CD14-positive monocyte (primary cell): Measurements from ENCODE around the gene KRTAP10-1. TPM values are rescaled to one million over a fixed set of nuclear protein-coding genes. Genes with fewer than 3 reads are reported as not detected.

ENCODE experiments used
- DNase-seq, 3 donors: peaks; one replicate each; pipeline ENCODE4 v3.0.0-alpha.2; 2011 to 2022
- H2AFZ ChIP-seq: 2 replicates; pipeline ENCODE4 v1.6.0; 2012; ENCODE audit warnings: mild to moderate bottlenecking, low read depth, low read length, inconsistent platforms; ENCODE audit not compliant: insufficient read depth, poor library complexity, severe bottlenecking
- H3K27ac ChIP-seq, 2 donors: 1 replicate in 1 of 2; 2 replicates in 1 of 2; pipeline ENCODE4 v1.5.1; 2012 to 2013; ENCODE audit warnings: low read length in 2 of 2, control low read depth in 1 of 2, inconsistent platforms in 1 of 2, low read depth in 1 of 2, mild to moderate bottlenecking in 1 of 2
- H3K27me3 ChIP-seq, 2 donors: one replicate each; pipeline versions ENCODE4 v1.6.0 to v1.6.1; 2011 to 2013; ENCODE audit warnings: low read length in 2 of 2; ENCODE audit not compliant: control insufficient read depth in 2 of 2, insufficient read depth in 2 of 2
- H3K36me3 ChIP-seq, 2 donors: replicated peaks in 1 of 2; 1 replicate in 1 of 2; 2 replicates in 1 of 2; pipeline versions ENCODE4 v1.5.1 to v1.6.1; 2012 to 2013; ENCODE audit warnings: low read length in 2 of 2, control low read depth in 1 of 2, inconsistent platforms in 1 of 2, mild to moderate bottlenecking in 1 of 2; ENCODE audit not compliant: insufficient read depth in 2 of 2, control insufficient read depth in 1 of 2
- H3K4me1 ChIP-seq, 2 donors: 1 replicate in 1 of 2; 2 replicates in 1 of 2; pipeline versions ENCODE4 v1.5.1 to v1.6.1; 2012 to 2013; ENCODE audit warnings: low read length in 2 of 2, control low read depth in 1 of 2, inconsistent platforms in 1 of 2, mild to moderate bottlenecking in 1 of 2, moderate library complexity in 1 of 2; ENCODE audit not compliant: insufficient read depth in 2 of 2, control insufficient read depth in 1 of 2
- H3K4me2 ChIP-seq: replicated peaks from 2 replicates; pipeline ENCODE3; 2012; ENCODE audit warnings: low read length, moderate library complexity, mild to moderate bottlenecking; ENCODE audit not compliant: poor library complexity, severe bottlenecking; ENCODE audit errors: extremely low read depth
- H3K4me3 ChIP-seq, 3 experiments: fragments of 200-600 bp in 1 of 3; sonication (generic) in 1 of 3; replicated peaks in 1 of 3; 1 replicate in 2 of 3; 2 replicates in 1 of 3; pipeline ENCODE4 v1.5.1; 2011 to 2013; ENCODE audit warnings: low read length in 3 of 3, mild to moderate bottlenecking in 3 of 3, control low read depth in 2 of 3, low read depth in 2 of 3, inconsistent platforms in 1 of 3, moderate library complexity in 1 of 3
- H3K79me2 ChIP-seq: 2 replicates; pipeline ENCODE4 v1.6.0; 2012; ENCODE audit warnings: mild to moderate bottlenecking, control low read depth, inconsistent platforms, low read length, moderate library complexity; ENCODE audit not compliant: insufficient read depth
- H3K9ac ChIP-seq: 2 replicates; pipeline ENCODE4 v1.6.0; 2017; ENCODE audit warnings: low read length, mild to moderate bottlenecking; ENCODE audit not compliant: insufficient read depth, poor library complexity, severe bottlenecking
- H3K9me3 ChIP-seq, 2 donors: replicated peaks in 1 of 2; 1 replicate in 1 of 2; 2 replicates in 1 of 2; pipeline versions ENCODE4 v1.5.1 to v1.6.1; 2012 to 2013; ENCODE audit warnings: low read length in 2 of 2, control low read depth in 1 of 2; ENCODE audit not compliant: control insufficient read depth in 1 of 2, insufficient read depth in 1 of 2
- H4K20me1 ChIP-seq: 2 replicates; pipeline ENCODE4 v1.6.0; 2012; ENCODE audit warnings: mild to moderate bottlenecking, low read length, control low read depth, moderate library complexity; ENCODE audit not compliant: insufficient read depth
- H3K27ac Mint-ChIP-seq, 7 donors: one replicate each; pipeline ENCODE4 v1.8.0; 2020; ENCODE audit warnings: mild to moderate bottlenecking in 7 of 7, mixed read lengths in 7 of 7, moderate library complexity in 6 of 7, inconsistent platforms in 2 of 7
- H3K27me3 Mint-ChIP-seq, 3 donors: one replicate each; pipeline ENCODE4 v1.8.0; 2021 to 2022; ENCODE audit warnings: low read depth in 3 of 3, mild to moderate bottlenecking in 3 of 3, mixed read lengths in 3 of 3, moderate library complexity in 3 of 3, inconsistent platforms in 1 of 3
- H3K36me3 Mint-ChIP-seq, 2 donors: one replicate each; pipeline ENCODE4 v1.8.0; 2020; ENCODE audit warnings: mixed read lengths in 2 of 2, inconsistent platforms in 1 of 2, mild to moderate bottlenecking in 1 of 2
- H3K4me1 Mint-ChIP-seq: one replicate; pipeline ENCODE4 v1.8.0; 2020; ENCODE audit warnings: mild to moderate bottlenecking, mixed read lengths
- H3K4me3 Mint-ChIP-seq, 2 donors: one replicate each; pipeline ENCODE4 v1.8.0; 2020; ENCODE audit warnings: mild to moderate bottlenecking in 2 of 2, mixed read lengths in 2 of 2, moderate library complexity in 1 of 2
- H3K9me3 Mint-ChIP-seq, 7 donors: one replicate each; pipeline ENCODE4 v1.8.0; 2020 to 2022; ENCODE audit warnings: mixed read lengths in 7 of 7, mild to moderate bottlenecking in 6 of 7, moderate library complexity in 6 of 7, inconsistent platforms in 2 of 7
- WGBS: methylation state at CpG from one replicate; pipeline ENCODE4 v1.1.5; 2013; ENCODE audit warnings: missing lambda C conversion rate; ENCODE audit not compliant: insufficient coverage; 5-methylcytosine and 5-hydroxymethylcytosine counted together
- intact Hi-C, 2 donors: fragments of 100-400 bp; cut with micrococcal nuclease; formaldehyde crosslinking; loops; one replicate each; pipeline versions ENCODE4 v1.15.0 to v1.15.1; 2023
- polyA plus RNA-seq, 3 donors: library from polyadenylated mRNA; depleted of rRNA in 1 of 3; unstranded in 2 of 3; stranded (reverse) in 1 of 3; fragments of 300-500 nt in 2 of 3; fragments of >200 nt in 1 of 3; fragmentation: Illumina TruSeq in 2 of 3; gene quantifications; 1 replicate in 2 of 3; 2 replicates in 1 of 3; pipeline ENCODE4 v1.2.3, GENCODE V29; 2012 to 2021
- TF ChIP-seq, protein P1 (sequence below): fragments of 200-600 bp; IDR thresholded peaks from one replicate; pipeline ENCODE4 v1.8.0; 2022; ENCODE audit warnings: antibody characterized with exemption, mild to moderate bottlenecking

Gene KRTAP10-1
- polyA plus RNA-seq, 3 donors: not detected

DNA sequence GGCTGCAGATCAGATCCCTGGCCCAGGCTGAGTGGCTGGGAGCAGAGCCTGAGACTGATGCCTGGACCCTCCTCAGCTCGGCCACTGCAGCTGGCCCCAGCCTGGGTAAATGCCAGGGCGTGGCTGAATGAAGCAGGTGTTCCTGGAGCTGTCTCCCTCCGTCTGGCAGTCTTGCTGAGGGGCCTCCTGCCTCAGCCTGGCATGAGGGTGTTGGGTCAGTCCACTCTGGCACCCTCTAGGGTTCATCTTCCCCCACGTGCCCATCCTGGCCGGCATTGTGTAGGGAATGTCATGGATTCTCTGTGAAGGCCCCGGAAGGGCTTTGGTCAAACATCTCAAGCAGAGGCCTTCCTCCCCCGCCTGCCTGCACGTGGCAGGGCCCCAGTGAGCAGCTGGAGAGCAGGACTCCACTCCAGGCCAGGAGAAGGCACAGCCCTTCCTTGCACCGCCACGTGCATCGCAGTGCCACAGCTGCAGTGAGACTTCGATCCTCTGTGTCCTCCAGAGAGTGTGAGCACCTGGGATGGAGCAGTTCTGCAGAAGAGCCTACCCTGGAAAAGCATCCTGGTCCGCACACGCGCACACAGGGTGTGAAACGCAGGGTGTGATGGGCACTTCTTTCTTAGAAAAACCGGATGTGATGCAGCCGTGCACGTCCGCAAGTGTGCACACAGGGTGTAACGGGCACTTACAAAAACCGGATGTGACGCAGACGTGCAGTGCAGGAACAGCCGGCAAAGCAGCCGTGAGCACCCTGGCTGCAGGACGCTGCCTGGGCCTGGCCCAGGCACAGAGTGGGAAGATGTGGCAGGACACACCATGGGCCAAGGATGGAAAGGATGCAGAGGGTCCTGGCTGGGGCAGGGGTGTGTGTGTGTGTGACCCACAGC is 28.9 kb upstream of the KRTAP10-1 start:
- H3K36me3 ChIP-seq: no peaks in the 10 kb centered on the region
- H3K9me3 ChIP-seq: peaks cover 0 to 15% of the 10 kb centered on the region in 2 donors
- peaks cover 0 to 4% of the 10 kb centered on the region in 2 donors for H3K4me1 ChIP-seq
- 90% methylated on average over 25 of the region's 27 CpGs for WGBS
- H3K79me2 ChIP-seq: no peaks in the 10 kb centered on the region
- H3K27me3 ChIP-seq: no peaks in the 10 kb centered on the region
- no peak for DNase-seq
- H3K27me3 Mint-ChIP-seq: peaks cover 6 to 7% (median 7%) of the 10 kb centered on the region in 3 donors
- no peak overlapping the region for H3K4me3 ChIP-seq
- no peak overlapping the region for H3K9ac ChIP-seq
- no peak overlapping the region for H2AFZ ChIP-seq
- no peak overlapping the region for H3K4me3 Mint-ChIP-seq
- peaks cover 3 to 20% (median 12%) of the 10 kb centered on the region in 7 donors for H3K9me3 Mint-ChIP-seq
- no peaks in the 10 kb centered on the region for H4K20me1 ChIP-seq
- no peak overlapping the region for H3K4me2 ChIP-seq
- intact Hi-C loops: no loop called here
- no peaks in the 10 kb centered on the region for H3K36me3 Mint-ChIP-seq
- TF ChIP-seq, protein P1, sequence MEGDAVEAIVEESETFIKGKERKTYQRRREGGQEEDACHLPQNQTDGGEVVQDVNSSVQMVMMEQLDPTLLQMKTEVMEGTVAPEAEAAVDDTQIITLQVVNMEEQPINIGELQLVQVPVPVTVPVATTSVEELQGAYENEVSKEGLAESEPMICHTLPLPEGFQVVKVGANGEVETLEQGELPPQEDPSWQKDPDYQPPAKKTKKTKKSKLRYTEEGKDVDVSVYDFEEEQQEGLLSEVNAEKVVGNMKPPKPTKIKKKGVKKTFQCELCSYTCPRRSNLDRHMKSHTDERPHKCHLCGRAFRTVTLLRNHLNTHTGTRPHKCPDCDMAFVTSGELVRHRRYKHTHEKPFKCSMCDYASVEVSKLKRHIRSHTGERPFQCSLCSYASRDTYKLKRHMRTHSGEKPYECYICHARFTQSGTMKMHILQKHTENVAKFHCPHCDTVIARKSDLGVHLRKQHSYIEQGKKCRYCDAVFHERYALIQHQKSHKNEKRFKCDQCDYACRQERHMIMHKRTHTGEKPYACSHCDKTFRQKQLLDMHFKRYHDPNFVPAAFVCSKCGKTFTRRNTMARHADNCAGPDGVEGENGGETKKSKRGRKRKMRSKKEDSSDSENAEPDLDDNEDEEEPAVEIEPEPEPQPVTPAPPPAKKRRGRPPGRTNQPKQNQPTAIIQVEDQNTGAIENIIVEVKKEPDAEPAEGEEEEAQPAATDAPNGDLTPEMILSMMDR: no peak
- H3K27ac ChIP-seq: no peak overlapping the region
- peak overlapping the region in 2 of 7 donors; percentile 41 to 48 for H3K27ac Mint-ChIP-seq
- peaks cover 11% of the 10 kb centered on the region for H3K4me1 Mint-ChIP-seq

GRCh38 chr21:44568261-44568660 is 28.3 kb upstream of the KRTAP10-1 start:
- Mint-ChIP-seq H3K4me3 (no peak overlapping the region), H3K9me3 (peaks cover 3 to 20% (median 12%) of the 10 kb centered on the region in 7 donors), H3K27ac (peak overlapping the region in 2 of 7 donors; percentile 41 to 45), H3K36me3 (no peaks in the 10 kb centered on the region), H3K4me1 (peaks cover 11% of the 10 kb centered on the region), H3K27me3 (peaks cover 5 to 6% (median 5%) of the 10 kb centered on the region in 3 donors)
- H3K4me3 ChIP-seq: no peak overlapping the region
- intact Hi-C loops: no loop called here
- H3K36me3 ChIP-seq: no peaks in the 10 kb centered on the region
- no peak overlapping the region for H2AFZ ChIP-seq
- peaks cover 0 to 4% of the 10 kb centered on the region in 2 donors for H3K4me1 ChIP-seq
- no peaks in the 10 kb centered on the region for H3K79me2 ChIP-seq
- H3K9ac ChIP-seq: no peak overlapping the region
- H4K20me1 ChIP-seq: no peaks in the 10 kb centered on the region
- TF ChIP-seq, protein P1: no peak
- no peaks in the 10 kb centered on the region for H3K27me3 ChIP-seq
- 83% methylated on average over 12 of the region's 12 CpGs for WGBS
- peaks cover 0 to 15% of the 10 kb centered on the region in 2 donors for H3K9me3 ChIP-seq
- no peak for DNase-seq
- H3K4me2 ChIP-seq: no peak overlapping the region
- H3K27ac ChIP-seq: no peak overlapping the region
